Stimulated activated CD4-positive, alpha-beta T cell treated with anti-CD3 and anti-CD28 coated beads, Interleukin-1b, Interleukin-23, amount 100 ng/mL, for 1 hour (primary cell): ENCODE measurements around the gene TSR1.
"Not testable (repeated sequence)": the region's sequence is repeated elsewhere in the genome, so short reads cannot be mapped to it uniquely, and the experiment has no call there.

Experiments
- DNase-seq, 2 donors: peaks; one replicate each; pipeline ENCODE4 v3.0.0-alpha.2; 2020; ENCODE audit warnings: low read depth in 2 of 2

TSR1 gene

GRCh38 chr17:2336852-2337543, 741 bp upstream of the TSR1 start, which contains the start of gene SGSM2:
TSS of gene SGSM2 (plus strand) at chr17:2337501. CDS start at chr17:2337689, 188 bp downstream.
- DNase-seq, result peak; percentile 23 to 39

- no peak for DNase-seq
Observed at GRCh38 chr17:2335726-2336214, 487 bp downstream of the TSR1 start.

- DNase-seq, result no peak
Observed at GRCh38 chr17:2331303-2331702, 5.0 kb downstream of the TSR1 start.

GRCh38 chr17:2323629-2324314, 12.5 kb downstream of the TSR1 start:
- DNase-seq, result no peak

GRCh38 chr17:2321399-2321798, 14.9 kb downstream of the TSR1 start:
- DNase-seq, result no peak

GRCh38 chr17:2319051-2319450, 17.2 kb downstream of the TSR1 start:
- no peak for DNase-seq

- DNase-seq, result no peak
Observed at GRCh38 chr17:2317796-2318195, 18.5 kb downstream of the TSR1 start.

GRCh38 chr17:2316916-2317205, 19.4 kb downstream of the TSR1 start:
- DNase-seq, result not testable (repeated sequence)

GRCh38 chr17:2312736-2313135, 23.5 kb downstream of the TSR1 start:
- DNase-seq, result no peak

GRCh38 chr17:2309338-2310154, 26.7 kb downstream of the TSR1 start:
- DNase-seq, result no peak

- no peak for DNase-seq
Observed at GRCh38 chr17:2304931-2305330, 31.3 kb downstream of the TSR1 start.

GRCh38 chr17:2303204-2304188, 32.8 kb downstream of the TSR1 start, which contains the start of the genes SMG6 and SRR:
TSS of gene SMG6 (minus strand) at chr17:2303785. CDS start at chr17:2303720, 65 bp downstream.
TSS of gene SRR (plus strand) at chr17:2303950. CDS start at chr17:2315561, 11,611 bp downstream.
- peak; percentile 90 to 92 for DNase-seq

- DNase-seq, result no peak
Observed at GRCh38 chr17:2302778-2303203, 33.5 kb downstream of the TSR1 start.

- no peak for DNase-seq
Observed at GRCh38 chr17:2299756-2300155, 36.5 kb downstream of the TSR1 start.

- no peak for DNase-seq
Observed at GRCh38 chr17:2299136-2299535, 37.1 kb downstream of the TSR1 start.

- no peak for DNase-seq
Observed at GRCh38 chr17:2297023-2297422, 39.2 kb downstream of the TSR1 start.

- no peak for DNase-seq
Observed at GRCh38 chr17:2295575-2295974, 40.7 kb downstream of the TSR1 start.

GRCh38 chr17:2292100-2292499, 44.2 kb downstream of the TSR1 start:
- DNase-seq, result no peak

- DNase-seq, result no peak
Observed at GRCh38 chr17:2289878-2290478, 46.3 kb downstream of the TSR1 start.

- no peak for DNase-seq
Observed at GRCh38 chr17:2283302-2283701, 53.0 kb downstream of the TSR1 start.
